Thoracic aorta (tissue), 2 donors: ENCODE data around the gene IL3RA. TPM values are rescaled to one million over a fixed set of nuclear protein-coding genes. Genes with fewer than 3 reads are reported as not detected.
A peak's percentile ranks its signal among the peaks of the same experiment; 100 is the strongest.

Experiments
- ATAC-seq: fragments of 150-250 bp; one replicate; pipeline ENCODE4 v1.8.0; 2017; ENCODE audit warnings: low read depth; ENCODE audit not compliant: insufficient number of reproducible peaks, low FRiP score
- DNase-seq: peaks from one replicate; pipeline ENCODE4 v3.0.0-alpha.2; 2020; ENCODE audit warnings: low spot score
- H3K27ac ChIP-seq, 2 donors: fragments of 200-600 bp; sonication (generic); 1 replicate in 1 of 2; 2 replicates in 1 of 2; pipeline ENCODE4 v1.5.1; 2016; ENCODE audit warnings: mild to moderate bottlenecking in 2 of 2, moderate library complexity in 2 of 2
- H3K27me3 ChIP-seq: fragments of 200-600 bp; sonication (generic); replicated peaks from 2 replicates; pipeline ENCODE4 v1.6.0; 2016; ENCODE audit warnings: mild to moderate bottlenecking; ENCODE audit not compliant: insufficient read depth
- H3K36me3 ChIP-seq: fragments of 200-600 bp; sonication (generic); one replicate; pipeline ENCODE4 v1.5.1; 2016
- H3K4me1 ChIP-seq, 2 donors: fragments of 200-600 bp; sonication (generic); 1 replicate in 1 of 2; 2 replicates in 1 of 2; pipeline versions ENCODE4 v1.5.1 to v1.6.0; 2016; ENCODE audit warnings: low read depth in 2 of 2, mild to moderate bottlenecking in 1 of 2; ENCODE audit not compliant: control insufficient read depth in 1 of 2
- H3K4me3 ChIP-seq: fragments of 200-600 bp; sonication (generic); 2 replicates; pipeline ENCODE4 v1.5.1; 2016; ENCODE audit warnings: mild to moderate bottlenecking
- H3K9me3 ChIP-seq: fragments of 200-600 bp; sonication (generic); 2 replicates; pipeline ENCODE4 v1.5.1; 2016
- total RNA-seq, 2 donors: library from RNA; depleted of rRNA; stranded (reverse); fragments of >200 nt; gene quantifications; one replicate each; pipeline versions ENCODE4 v1.1.0 to v1.2.3, GENCODE V29; 2016
- TF ChIP-seq, protein P1 (sequence below): fragments of 200-600 bp; sonication (generic); IDR thresholded peaks from one replicate; pipeline ENCODE4 v1.5.1; 2019; ENCODE audit warnings: antibody characterized with exemption

The IL3RA gene
- total RNA-seq, 2 donors from 2014 or later, result 7.3 to 13.5 TPM

DNA sequence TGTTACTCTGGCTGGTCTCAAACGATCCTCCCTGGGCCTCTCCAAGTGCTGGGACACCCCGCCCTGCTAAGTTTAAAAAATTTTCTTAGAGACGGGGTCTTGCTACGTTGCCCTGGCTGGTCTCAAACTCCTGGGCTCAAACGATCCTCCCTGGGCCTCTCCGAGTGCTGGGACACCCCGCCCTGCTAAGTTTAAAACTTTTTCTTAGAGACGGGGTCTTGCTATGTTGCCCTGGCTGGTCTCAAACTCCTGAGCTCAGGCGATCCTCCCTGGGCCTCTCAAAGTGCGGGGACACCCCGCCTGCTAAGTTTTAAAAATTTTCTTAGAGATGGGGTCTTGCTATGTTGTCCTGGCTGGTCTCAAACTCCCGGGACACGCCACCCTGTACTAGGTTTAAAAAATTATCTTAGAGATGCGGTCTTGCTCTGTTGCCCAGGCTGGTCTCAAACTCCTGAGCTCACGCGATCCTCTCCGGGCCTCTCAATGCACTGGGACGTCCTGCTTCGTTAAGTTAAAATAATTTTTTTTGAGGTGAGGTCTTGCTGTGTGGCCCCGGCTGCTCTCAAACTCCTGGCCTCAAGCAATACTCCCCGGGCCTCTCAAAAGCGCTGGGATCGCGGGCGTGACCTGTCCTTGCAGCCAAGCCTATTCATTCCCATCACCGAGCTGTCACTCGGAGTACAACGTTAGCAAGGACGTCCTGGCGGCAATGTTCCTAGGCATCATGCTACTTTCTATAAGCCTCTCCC is 54.2 kb downstream of the IL3RA start:
- peaks cover 45% of the 10 kb centered on the region for H3K36me3 ChIP-seq
- H3K27me3 ChIP-seq, result no peaks in the 10 kb centered on the region
- no peak for ATAC-seq
- TF ChIP-seq, protein P1, sequence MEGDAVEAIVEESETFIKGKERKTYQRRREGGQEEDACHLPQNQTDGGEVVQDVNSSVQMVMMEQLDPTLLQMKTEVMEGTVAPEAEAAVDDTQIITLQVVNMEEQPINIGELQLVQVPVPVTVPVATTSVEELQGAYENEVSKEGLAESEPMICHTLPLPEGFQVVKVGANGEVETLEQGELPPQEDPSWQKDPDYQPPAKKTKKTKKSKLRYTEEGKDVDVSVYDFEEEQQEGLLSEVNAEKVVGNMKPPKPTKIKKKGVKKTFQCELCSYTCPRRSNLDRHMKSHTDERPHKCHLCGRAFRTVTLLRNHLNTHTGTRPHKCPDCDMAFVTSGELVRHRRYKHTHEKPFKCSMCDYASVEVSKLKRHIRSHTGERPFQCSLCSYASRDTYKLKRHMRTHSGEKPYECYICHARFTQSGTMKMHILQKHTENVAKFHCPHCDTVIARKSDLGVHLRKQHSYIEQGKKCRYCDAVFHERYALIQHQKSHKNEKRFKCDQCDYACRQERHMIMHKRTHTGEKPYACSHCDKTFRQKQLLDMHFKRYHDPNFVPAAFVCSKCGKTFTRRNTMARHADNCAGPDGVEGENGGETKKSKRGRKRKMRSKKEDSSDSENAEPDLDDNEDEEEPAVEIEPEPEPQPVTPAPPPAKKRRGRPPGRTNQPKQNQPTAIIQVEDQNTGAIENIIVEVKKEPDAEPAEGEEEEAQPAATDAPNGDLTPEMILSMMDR, result no peak
- no peaks in the 10 kb centered on the region for H3K9me3 ChIP-seq
- H3K4me1 ChIP-seq, result peaks cover 17 to 38% of the 10 kb centered on the region in 2 donors
- no peak for DNase-seq
- H3K4me3 ChIP-seq, result peak overlapping the region; percentile 93
- peak overlapping the region; percentile 94 to 99 for H3K27ac ChIP-seq

DNA sequence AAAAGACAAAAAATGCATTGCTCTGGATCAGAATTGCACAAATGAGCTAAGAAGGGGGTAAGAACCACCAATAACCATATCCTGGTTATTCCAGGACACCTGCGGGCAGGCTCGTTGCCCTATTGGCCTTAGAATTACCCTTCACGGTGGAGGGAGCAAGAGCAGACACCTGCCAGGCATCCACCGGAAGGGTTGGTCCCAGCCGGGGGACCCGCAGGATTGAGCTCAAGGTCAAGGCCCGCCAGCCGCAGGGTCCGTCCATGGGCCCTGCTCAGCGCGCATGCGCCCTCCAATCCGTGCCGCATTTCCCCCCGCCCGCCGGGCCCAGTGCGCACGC is 54.8 kb downstream of the IL3RA start:
- H3K4me1 ChIP-seq, result peaks cover 17 to 38% of the 10 kb centered on the region in 2 donors
- DNase-seq, result no peak
- peak overlapping the region; percentile 94 to 99 for H3K27ac ChIP-seq
- no peaks in the 10 kb centered on the region for H3K27me3 ChIP-seq
- peak overlapping the region; percentile 93 for H3K4me3 ChIP-seq
- TF ChIP-seq, protein P1, result no peak
- no peaks in the 10 kb centered on the region for H3K9me3 ChIP-seq
- H3K36me3 ChIP-seq, result peaks cover 40% of the 10 kb centered on the region
- no peak for ATAC-seq

DNA sequence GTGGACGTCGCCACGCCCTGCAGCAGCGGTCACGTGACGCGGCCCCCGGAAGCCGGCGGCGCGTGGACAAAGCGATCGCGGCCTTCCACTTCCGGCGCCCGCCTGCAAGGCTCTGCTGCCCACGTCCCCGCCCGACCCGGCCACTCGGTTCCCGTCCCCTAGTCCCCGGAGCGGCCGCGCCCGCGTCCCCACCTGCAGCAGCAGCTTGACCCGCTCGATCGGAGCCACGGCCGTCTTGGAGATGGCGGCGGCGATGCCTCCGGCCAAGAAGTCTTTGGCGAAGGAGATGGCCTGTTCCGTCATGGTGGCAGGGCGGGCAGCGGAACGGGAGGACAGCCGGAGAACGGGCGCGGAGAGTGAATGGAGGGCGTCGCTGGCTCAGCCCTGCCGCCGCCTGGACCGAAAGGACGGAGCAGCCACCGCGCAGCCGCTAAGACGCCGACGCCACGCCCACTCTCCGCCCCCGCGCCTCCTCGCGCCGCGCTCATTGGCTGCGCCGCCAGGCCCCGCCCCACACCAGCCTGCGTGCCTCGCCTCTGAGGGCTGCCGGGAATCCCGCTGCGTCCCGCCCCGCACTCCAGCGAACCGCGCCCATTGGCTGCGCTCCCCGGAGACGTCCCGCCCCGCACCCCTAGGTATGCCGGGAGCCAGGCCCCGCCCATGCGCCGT is 55.3 kb downstream of the IL3RA start, which contains the start of gene SLC25A6:
TSS of gene SLC25A6 (minus strand) at position 407 of the 669 bp plus-strand sequence. CDS start at position 303, 104 bp downstream.
- TF ChIP-seq, protein P1, result no peak
- H3K27ac ChIP-seq, result peak within 1 kb of the TSS; percentile 94 to 99
- H3K4me1 ChIP-seq, result peaks cover 17 to 38% of the 10 kb centered on the region in 2 donors
- ATAC-seq, result peak; percentile 90
- peak within 1 kb of the TSS; percentile 93 for H3K4me3 ChIP-seq
- peaks cover 35% of the 10 kb centered on the region for H3K36me3 ChIP-seq
- peak; percentile 89 for DNase-seq
- no peaks in the 10 kb centered on the region for H3K27me3 ChIP-seq
- H3K9me3 ChIP-seq, result no peaks in the 10 kb centered on the region

DNA sequence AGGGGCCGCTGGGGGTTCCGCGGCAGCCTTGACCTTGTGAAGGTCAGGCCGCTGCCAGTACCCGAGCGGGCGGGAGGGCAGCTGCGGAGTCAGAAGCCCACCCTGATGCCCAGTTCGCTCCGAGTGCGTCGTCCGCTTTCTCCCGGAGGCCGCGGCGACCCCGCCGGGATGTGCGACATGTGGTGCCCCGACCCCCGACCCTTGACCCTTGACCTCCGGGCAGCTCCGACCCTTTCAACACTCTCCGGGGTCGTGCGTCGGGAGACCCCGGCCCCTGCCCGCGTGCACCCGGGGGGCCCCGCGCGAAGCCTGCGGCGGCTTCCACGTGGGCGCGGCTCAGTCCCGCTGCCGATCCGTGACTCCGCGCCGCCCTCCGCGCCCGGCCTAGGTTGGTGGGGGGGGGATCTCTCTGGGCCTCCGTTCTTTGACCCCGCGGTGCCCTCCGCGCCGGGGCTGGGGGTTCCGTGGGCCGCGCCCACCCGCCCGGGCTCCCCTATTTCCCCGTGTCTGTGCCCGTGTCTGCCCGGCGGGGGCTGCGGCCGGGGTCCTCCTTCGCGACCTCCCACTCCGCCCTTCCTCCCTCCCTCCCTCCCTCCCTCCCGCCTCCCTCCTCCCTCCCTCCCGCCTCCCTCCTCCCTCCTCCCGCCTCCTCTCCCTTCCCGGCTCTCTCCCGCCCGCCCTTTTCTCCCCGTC is 55.9 kb downstream of the IL3RA start:
- TF ChIP-seq, protein P1, result no peak
- Histone ChIP-seq H3K9me3 (no peaks in the 10 kb centered on the region), H3K27me3 (no peaks in the 10 kb centered on the region), H3K4me1 (peaks cover 17 to 38% of the 10 kb centered on the region in 2 donors), H3K4me3 (peak overlapping the region; percentile 93), H3K36me3 (peaks cover 28% of the 10 kb centered on the region), H3K27ac (peak overlapping the region; percentile 94 to 95)
- DNase-seq, result no peak
- peak; percentile 46 for ATAC-seq
